Upper lobe of right lung (tissue), 1 donor: Measurements from ENCODE around the gene SGCB. TPM values are rescaled to one million over a fixed set of nuclear protein-coding genes. Genes with fewer than 3 reads are reported as not detected.

ENCODE experiments used
- ATAC-seq: fragments of 200-7000 bp; cut with Tn5 transposase; one replicate; pipeline ENCODE4 v1.9.1; 2020; ENCODE audit warnings: mild to moderate bottlenecking, moderate library complexity
- DNase-seq: peaks from one replicate; pipeline ENCODE4 v3.0.0-alpha.2; 2020
- H3K27ac ChIP-seq: fragments of 200-600 bp; one replicate; pipeline ENCODE4 v1.8.0; 2022
- H3K27me3 ChIP-seq: fragments of 200-600 bp; one replicate; pipeline ENCODE4 v1.8.0; 2022; ENCODE audit warnings: mild to moderate bottlenecking
- H3K36me3 ChIP-seq: fragments of 200-600 bp; one replicate; pipeline ENCODE4 v1.8.0; 2022
- H3K4me1 ChIP-seq: fragments of 200-600 bp; one replicate; pipeline ENCODE4 v1.8.0; 2022
- H3K4me3 ChIP-seq: fragments of 200-600 bp; one replicate; pipeline ENCODE4 v1.8.0; 2022; ENCODE audit warnings: mild to moderate bottlenecking
- H3K9me3 ChIP-seq: fragments of 200-600 bp; one replicate; pipeline ENCODE4 v1.8.0; 2022
- intact Hi-C: fragments of 100-400 bp; cut with DNase I; formaldehyde crosslinking; loops from one replicate; pipeline ENCODE4 v1.11.0; 2022
- total RNA-seq: library from RNA; stranded (reverse); fragmentation: NEBNext Ultra II Directional; extraction: Animal tissue kit (Norgen Biotek cat#: 25700); gene quantifications from one replicate; pipeline ENCODE4 v1.2.1, GENCODE V29; 2021
- TF ChIP-seq, protein P1 (sequence below): fragments of 200-600 bp; IDR thresholded peaks from one replicate; pipeline ENCODE4 v1.8.0; 2022; ENCODE audit warnings: antibody characterized with exemption
- donor health status: DM: no; HTN: yes; CAD: no; lungs with severe emphysema.

The SGCB gene
- total RNA-seq, 1 donor from 2014 or later: 37.1 TPM

DNA sequence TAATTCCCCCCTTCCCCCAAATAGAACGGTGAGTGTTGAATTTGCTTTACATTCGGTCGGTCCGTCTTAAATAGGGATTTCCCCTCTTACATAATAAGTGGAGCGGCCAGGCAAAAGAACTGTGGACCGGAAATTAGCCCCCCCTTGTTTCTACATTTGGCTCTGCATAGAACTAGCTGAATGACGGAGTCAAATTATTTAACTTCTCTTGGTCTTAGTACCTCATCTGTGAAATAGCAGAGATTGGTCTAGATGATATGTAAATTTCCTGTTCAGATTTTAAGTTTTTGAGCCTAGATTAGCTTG is 14.3 kb upstream of the SGCB start:
- intact Hi-C loops: no loop called here
- DNase-seq: no peak
- no peaks in the 10 kb centered on the region for H3K9me3 ChIP-seq
- H3K4me3 ChIP-seq: peak overlapping the region; percentile 67
- ATAC-seq: peak; percentile 43
- no peaks in the 10 kb centered on the region for H3K4me1 ChIP-seq
- H3K36me3 ChIP-seq: no peaks in the 10 kb centered on the region
- H3K27ac ChIP-seq: peak overlapping the region; percentile 77
- TF ChIP-seq, protein P1, sequence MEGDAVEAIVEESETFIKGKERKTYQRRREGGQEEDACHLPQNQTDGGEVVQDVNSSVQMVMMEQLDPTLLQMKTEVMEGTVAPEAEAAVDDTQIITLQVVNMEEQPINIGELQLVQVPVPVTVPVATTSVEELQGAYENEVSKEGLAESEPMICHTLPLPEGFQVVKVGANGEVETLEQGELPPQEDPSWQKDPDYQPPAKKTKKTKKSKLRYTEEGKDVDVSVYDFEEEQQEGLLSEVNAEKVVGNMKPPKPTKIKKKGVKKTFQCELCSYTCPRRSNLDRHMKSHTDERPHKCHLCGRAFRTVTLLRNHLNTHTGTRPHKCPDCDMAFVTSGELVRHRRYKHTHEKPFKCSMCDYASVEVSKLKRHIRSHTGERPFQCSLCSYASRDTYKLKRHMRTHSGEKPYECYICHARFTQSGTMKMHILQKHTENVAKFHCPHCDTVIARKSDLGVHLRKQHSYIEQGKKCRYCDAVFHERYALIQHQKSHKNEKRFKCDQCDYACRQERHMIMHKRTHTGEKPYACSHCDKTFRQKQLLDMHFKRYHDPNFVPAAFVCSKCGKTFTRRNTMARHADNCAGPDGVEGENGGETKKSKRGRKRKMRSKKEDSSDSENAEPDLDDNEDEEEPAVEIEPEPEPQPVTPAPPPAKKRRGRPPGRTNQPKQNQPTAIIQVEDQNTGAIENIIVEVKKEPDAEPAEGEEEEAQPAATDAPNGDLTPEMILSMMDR: no peak
- H3K27me3 ChIP-seq: peaks cover 9% of the 10 kb centered on the region

DNA sequence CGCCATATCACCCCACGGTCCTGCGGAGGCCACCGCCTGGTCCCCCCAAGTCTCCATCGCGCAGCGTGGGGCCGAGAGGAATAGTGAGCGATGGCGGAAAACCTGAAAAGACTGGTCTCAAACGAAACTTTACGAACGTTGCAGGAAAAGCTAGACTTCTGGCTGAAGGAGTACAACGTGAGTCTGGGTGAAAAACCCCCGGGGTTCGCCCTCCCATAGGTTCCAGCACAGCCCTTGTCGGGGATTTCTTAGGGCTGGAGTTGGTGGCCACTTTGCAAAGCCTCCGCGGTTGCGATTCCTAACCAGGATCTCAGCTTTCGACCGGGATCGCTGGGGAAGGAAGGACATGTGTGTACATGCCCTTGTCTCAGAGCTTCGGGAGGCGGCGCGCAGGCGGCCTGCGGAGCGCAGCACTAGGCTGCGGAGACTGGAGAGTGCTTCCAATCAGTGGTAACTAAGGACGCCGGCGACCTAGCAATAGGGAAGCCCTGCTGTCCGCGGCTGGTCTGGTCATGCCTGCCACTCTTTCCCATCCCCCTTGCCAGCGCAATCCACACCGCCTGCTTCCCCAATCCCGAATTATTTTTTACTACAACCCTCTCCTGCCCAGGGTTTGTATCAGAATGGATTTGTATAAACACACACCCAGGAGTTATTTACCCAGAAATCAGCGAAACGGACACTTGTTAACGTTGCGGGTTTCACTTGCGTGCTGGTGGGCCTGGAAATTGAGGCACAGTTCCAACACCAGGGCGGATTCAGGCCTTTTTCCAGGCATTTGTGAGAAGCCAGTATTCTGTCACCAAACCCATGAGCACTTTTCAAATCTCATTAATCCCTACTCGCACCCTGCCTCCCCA is 13.7 kb upstream of the SGCB start:
- no peaks in the 10 kb centered on the region for H3K9me3 ChIP-seq
- ATAC-seq (peak; percentile 94), DNase-seq (peak; percentile 89)
- peak overlapping the region; percentile 67 for H3K4me3 ChIP-seq
- no peaks in the 10 kb centered on the region for H3K4me1 ChIP-seq
- TF ChIP-seq, protein P1: no peak
- intact Hi-C loops: no loop called here
- H3K36me3 ChIP-seq: no peaks in the 10 kb centered on the region
- peak overlapping the region; percentile 77 for H3K27ac ChIP-seq
- H3K27me3 ChIP-seq: peaks cover 9% of the 10 kb centered on the region

DNA sequence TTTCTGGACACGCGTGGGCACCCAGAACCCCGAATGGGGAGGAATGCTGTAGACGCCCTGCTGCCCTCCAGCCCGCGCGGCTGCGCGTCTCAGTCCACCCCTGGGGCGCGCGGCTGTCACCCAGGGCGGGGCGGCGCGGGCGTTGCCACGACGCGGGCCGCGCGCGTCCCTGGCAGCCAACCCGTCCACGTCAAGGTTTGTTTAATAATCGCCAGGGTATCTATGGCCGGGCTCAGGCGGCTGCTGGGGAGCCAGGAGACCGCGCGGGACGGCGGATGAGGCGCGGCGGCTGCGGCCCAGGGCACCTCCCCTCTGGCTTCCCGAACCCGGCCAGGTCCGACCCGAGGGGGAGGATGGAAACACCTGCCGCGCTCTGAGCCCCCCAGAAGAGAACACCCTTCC is 13.1 kb upstream of the SGCB start, which contains the start of gene SPATA18:
SPATA18 (plus strand) TSS at position 92 of the 402 bp plus-strand sequence. CDS start 401 bp downstream, outside the sequence.
- peak; percentile 76 for DNase-seq
- intact Hi-C loops: no loop called here
- H3K27ac ChIP-seq: peak within 1 kb of the TSS; percentile 77

DNA sequence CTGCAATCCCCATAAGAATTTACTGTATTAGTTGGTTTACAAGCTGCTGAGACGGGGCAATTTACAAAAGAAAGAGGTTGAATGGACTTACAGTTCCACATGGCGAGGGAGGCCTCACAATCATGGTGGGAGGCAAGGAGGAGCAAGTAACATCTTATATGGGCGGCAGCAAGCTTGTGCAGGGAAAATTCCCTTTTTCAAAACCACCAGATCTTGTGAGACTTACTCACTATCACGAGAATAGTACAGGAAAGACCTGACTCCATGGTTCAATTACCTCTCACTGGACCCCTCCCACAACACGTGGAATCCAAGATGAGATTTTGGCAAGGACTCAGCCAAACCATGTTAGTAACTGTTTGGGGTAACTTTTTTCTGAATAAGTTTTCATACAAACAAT is 11.2 kb upstream of the SGCB start:
- Histone ChIP-seq H3K4me3 (no peak overlapping the region), H3K27ac (no peak overlapping the region), H3K4me1 (no peaks in the 10 kb centered on the region), H3K9me3 (no peaks in the 10 kb centered on the region), H3K27me3 (peaks cover 9% of the 10 kb centered on the region), H3K36me3 (no peaks in the 10 kb centered on the region)
- DNase-seq (no peak), ATAC-seq (no peak)
- intact Hi-C loops: no loop called here
- TF ChIP-seq, protein P1: no peak

More for the DNA sequence above, 13.1 kb upstream of the SGCB start, which contains the start of gene SPATA18:
- H3K4me3 ChIP-seq: peak within 1 kb of the TSS; percentile 67
- H3K36me3 ChIP-seq: no peaks in the 10 kb centered on the region
- H3K4me1 ChIP-seq: no peaks in the 10 kb centered on the region
- TF ChIP-seq, protein P1: no peak
- H3K9me3 ChIP-seq: no peaks in the 10 kb centered on the region
- ATAC-seq: peak; percentile 89
- H3K27me3 ChIP-seq: peaks cover 9% of the 10 kb centered on the region

DNA sequence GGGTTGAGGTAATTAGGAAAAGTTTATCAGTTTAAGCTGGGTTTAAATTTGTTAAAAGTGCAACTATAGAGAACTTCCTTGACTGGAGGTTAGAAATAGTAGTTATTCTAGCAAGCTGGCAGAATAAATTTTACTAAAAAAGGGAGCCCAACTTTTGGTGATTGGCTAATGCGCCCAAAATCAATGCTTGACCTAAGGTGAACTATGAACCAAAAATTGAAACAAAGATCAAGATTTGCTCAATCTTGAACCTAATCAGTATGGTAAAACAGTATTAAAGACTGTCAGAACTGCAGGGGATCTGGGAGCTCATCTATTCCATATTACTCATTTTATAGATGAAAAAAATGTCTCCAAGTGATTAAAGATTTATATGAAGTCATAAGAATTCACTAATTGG is 6.9 kb upstream of the SGCB start:
- H3K27me3 ChIP-seq: no peaks in the 10 kb centered on the region
- H3K27ac ChIP-seq: no peak overlapping the region
- no peaks in the 10 kb centered on the region for H3K36me3 ChIP-seq
- intact Hi-C loops: no loop called here
- no peaks in the 10 kb centered on the region for H3K4me1 ChIP-seq
- ATAC-seq (no peak), DNase-seq (no peak)
- no peak overlapping the region for H3K4me3 ChIP-seq
- TF ChIP-seq, protein P1: no peak
- H3K9me3 ChIP-seq: no peaks in the 10 kb centered on the region
